ENCODE measurements around the gene SPRED3. TPM values are rescaled to one million over a fixed set of nuclear protein-coding genes. Genes with fewer than 3 reads are reported as not detected.

SPRED3 gene
- total RNA-seq, 1 donor = 3.9 TPM

- peak; percentile 20 for TF ChIP-seq CTCF (IDR thresholded peaks at IDR 0.05; ENCODE audit: insufficient read depth, low read depth, low read length)
- peak within 1 kb of the TSS; percentile 94 for H3K4me3 ChIP-seq (ENCODE audit: low read depth, low read length)
- peak; percentile 98 for DNase-seq (ENCODE audit: low read depth)
These were observed 14.0 kb upstream of the SPRED3 start, which contains the start of gene PSMD8 for GRCh38 chr19:38374332-38375097. Gene PSMD8 (plus strand): TSS chr19:38374571. CDS start chr19:38374602, 31 bp downstream.

GRCh38 chr19:38375098-38375493 lies 13.4 kb upstream of the SPRED3 start:
- H3K4me3 ChIP-seq (ENCODE audit: low read depth, low read length) = peak overlapping the region; percentile 94
- TF ChIP-seq CTCF (IDR thresholded peaks at IDR 0.05; ENCODE audit: insufficient read depth, low read depth, low read length) = no peak
- no peak for DNase-seq (ENCODE audit: low read depth)

GRCh38 chr19:38375748-38376147 lies 12.7 kb upstream of the SPRED3 start:
- H3K4me3 ChIP-seq (ENCODE audit: low read depth, low read length) = peak overlapping the region; percentile 94
- peak; percentile 53 for DNase-seq (ENCODE audit: low read depth)
- no peak for TF ChIP-seq CTCF (IDR thresholded peaks at IDR 0.05; ENCODE audit: insufficient read depth, low read depth, low read length)

GRCh38 chr19:38376576-38376975 lies 11.9 kb upstream of the SPRED3 start:
- no peak for TF ChIP-seq CTCF (IDR thresholded peaks at IDR 0.05; ENCODE audit: insufficient read depth, low read depth, low read length)
- no peak overlapping the region for H3K4me3 ChIP-seq (ENCODE audit: low read depth, low read length)
- no peak for DNase-seq (ENCODE audit: low read depth)

GRCh38 chr19:38377052-38377451 lies 11.4 kb upstream of the SPRED3 start:
- no peak overlapping the region for H3K4me3 ChIP-seq (ENCODE audit: low read depth, low read length)
- no peak for TF ChIP-seq CTCF (IDR thresholded peaks at IDR 0.05; ENCODE audit: insufficient read depth, low read depth, low read length)
- no peak for DNase-seq (ENCODE audit: low read depth)

GRCh38 chr19:38378866-38379265 lies 9.6 kb upstream of the SPRED3 start:
- no peak overlapping the region for H3K4me3 ChIP-seq (ENCODE audit: low read depth, low read length)
- no peak for DNase-seq (ENCODE audit: low read depth)
- no peak for TF ChIP-seq CTCF (IDR thresholded peaks at IDR 0.05; ENCODE audit: insufficient read depth, low read depth, low read length)
